NCI-H69 (cell line): ENCODE results near the gene TEX52.
A peak's percentile ranks its signal among the peaks of the same experiment; 100 is the strongest.
"Not testable (repeated sequence)": the region's sequence is repeated elsewhere in the genome, so short reads cannot be mapped to it uniquely, and the experiment has no call there.

Experiments used
- DNase-seq: peaks from one replicate; lab custom pipeline; 2025; lab: John Stamatoyannopoulos, UW

Gene TEX52

GRCh38 chr12:2857021-2857431 lies at the start of gene TEX52:
TSS of gene TEX52 (minus strand) at chr12:2857039. CDS start at chr12:2857026, 13 bp downstream.
- peak; percentile 22 for DNase-seq

- no peak for DNase-seq
Measured at GRCh38 chr12:2904260-2904659, 47.4 kb upstream of the TEX52 start.

GRCh38 chr12:2902272-2902880 lies 45.5 kb upstream of the TEX52 start:
- peak; percentile 74 for DNase-seq

- DNase-seq: no peak
Measured at GRCh38 chr12:2900642-2901041, 43.8 kb upstream of the TEX52 start.

GRCh38 chr12:2897418-2897817 lies 40.6 kb upstream of the TEX52 start:
- no peak for DNase-seq

GRCh38 chr12:2895511-2895910 lies 38.7 kb upstream of the TEX52 start:
- no peak for DNase-seq

- no peak for DNase-seq
Measured at GRCh38 chr12:2895051-2895451, 38.2 kb upstream of the TEX52 start.

- no peak for DNase-seq
Measured at GRCh38 chr12:2893007-2893406, 36.2 kb upstream of the TEX52 start.

- DNase-seq: no peak
Measured at GRCh38 chr12:2892246-2892645, 35.4 kb upstream of the TEX52 start.

- peak; percentile 66 for DNase-seq
Measured at GRCh38 chr12:2891240-2892053, 34.6 kb upstream of the TEX52 start.

GRCh38 chr12:2890388-2891239 lies 33.8 kb upstream of the TEX52 start, which contains the start of gene TULP3:
TSS of gene TULP3 (plus strand) at chr12:2890891. CDS start at chr12:2890948, 57 bp downstream.
- DNase-seq: peak; percentile 99

- no peak for DNase-seq
Measured at GRCh38 chr12:2890001-2890387, 33.2 kb upstream of the TEX52 start.

- no peak for DNase-seq
Measured at GRCh38 chr12:2886768-2887450, 30.1 kb upstream of the TEX52 start.

GRCh38 chr12:2884810-2885209 lies 28.0 kb upstream of the TEX52 start:
- no peak for DNase-seq

- no peak for DNase-seq
Measured at GRCh38 chr12:2879853-2880252, 23.0 kb upstream of the TEX52 start.

- DNase-seq: peak; percentile 79
Measured at GRCh38 chr12:2877953-2878732, 21.3 kb upstream of the TEX52 start.

GRCh38 chr12:2877047-2877952 lies 20.5 kb upstream of the TEX52 start, which contains the start of the genes FOXM1 and RHNO1:
TSS of gene FOXM1 (minus strand) at chr12:2877174. CDS start at chr12:2874478, 2,696 bp downstream.
TSS of gene RHNO1 (plus strand) at chr12:2877223. CDS start at chr12:2885367, 8,144 bp downstream.
- peak; percentile 95 for DNase-seq

- DNase-seq: peak; percentile 66
Measured at GRCh38 chr12:2876431-2877046, 19.7 kb upstream of the TEX52 start.

GRCh38 chr12:2868986-2869632 lies 12.3 kb upstream of the TEX52 start:
- DNase-seq: not testable (repeated sequence)
